ENCODE results near the gene AVPR2.

DNA sequence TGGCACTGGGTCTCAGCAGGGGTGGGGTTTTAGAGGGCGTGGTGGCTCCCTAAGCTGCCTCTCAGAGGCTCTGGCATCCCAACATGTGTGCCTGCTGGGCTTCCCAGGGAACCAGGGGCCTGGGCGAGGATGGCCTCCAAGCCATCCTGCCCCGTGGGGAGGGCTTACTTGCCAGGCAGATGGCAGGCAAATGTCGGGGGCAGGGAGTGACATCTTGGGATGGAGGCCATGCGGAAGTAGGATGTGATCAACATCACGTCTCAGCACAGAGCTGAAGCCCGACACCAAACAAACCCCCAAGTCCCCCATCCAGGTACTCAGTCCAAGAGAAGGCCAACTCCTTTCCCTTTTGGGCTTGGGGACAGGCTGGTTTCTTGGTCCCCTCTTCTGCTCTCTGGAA lies 23.2 kb upstream of the AVPR2 start:
- TF ChIP-seq, protein P1, sequence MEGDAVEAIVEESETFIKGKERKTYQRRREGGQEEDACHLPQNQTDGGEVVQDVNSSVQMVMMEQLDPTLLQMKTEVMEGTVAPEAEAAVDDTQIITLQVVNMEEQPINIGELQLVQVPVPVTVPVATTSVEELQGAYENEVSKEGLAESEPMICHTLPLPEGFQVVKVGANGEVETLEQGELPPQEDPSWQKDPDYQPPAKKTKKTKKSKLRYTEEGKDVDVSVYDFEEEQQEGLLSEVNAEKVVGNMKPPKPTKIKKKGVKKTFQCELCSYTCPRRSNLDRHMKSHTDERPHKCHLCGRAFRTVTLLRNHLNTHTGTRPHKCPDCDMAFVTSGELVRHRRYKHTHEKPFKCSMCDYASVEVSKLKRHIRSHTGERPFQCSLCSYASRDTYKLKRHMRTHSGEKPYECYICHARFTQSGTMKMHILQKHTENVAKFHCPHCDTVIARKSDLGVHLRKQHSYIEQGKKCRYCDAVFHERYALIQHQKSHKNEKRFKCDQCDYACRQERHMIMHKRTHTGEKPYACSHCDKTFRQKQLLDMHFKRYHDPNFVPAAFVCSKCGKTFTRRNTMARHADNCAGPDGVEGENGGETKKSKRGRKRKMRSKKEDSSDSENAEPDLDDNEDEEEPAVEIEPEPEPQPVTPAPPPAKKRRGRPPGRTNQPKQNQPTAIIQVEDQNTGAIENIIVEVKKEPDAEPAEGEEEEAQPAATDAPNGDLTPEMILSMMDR (conservative IDR thresholded peaks at IDR 0.05), result no peak
- no peak for TF ChIP-seq EZH2 (IDR thresholded peaks at IDR 0.05; ENCODE audit: low read depth)

Measured in PC-9 (cell line).